NCI-H510A treated with DMSO at 0.1 percent for 48 hours (cell line): Measurements from ENCODE around the gene JUN.

Experiments used
- DNase-seq: peaks from one replicate; lab custom pipeline; 2025; lab: John Stamatoyannopoulos, UW

JUN gene

GRCh38 chr1:58755468-58755872, 28.4 kb downstream of the JUN start:
- DNase-seq = no peak

GRCh38 chr1:58754683-58755467, 29.0 kb downstream of the JUN start:
- no peak for DNase-seq

- no peak for DNase-seq
These were observed 29.7 kb downstream of the JUN start for GRCh38 chr1:58754073-58754613.

GRCh38 chr1:58753431-58753866, 30.4 kb downstream of the JUN start:
- no peak for DNase-seq

- no peak for DNase-seq
These were observed 34.2 kb downstream of the JUN start for GRCh38 chr1:58749646-58750045.

- DNase-seq = no peak
These were observed 35.2 kb downstream of the JUN start for GRCh38 chr1:58748666-58749065.

- DNase-seq = no peak
These were observed 37.1 kb downstream of the JUN start for GRCh38 chr1:58746757-58747156.

- no peak for DNase-seq
These were observed 37.7 kb downstream of the JUN start for GRCh38 chr1:58746182-58746581.

- no peak for DNase-seq
These were observed 38.2 kb downstream of the JUN start for GRCh38 chr1:58745666-58746065.

- DNase-seq = no peak
These were observed 38.7 kb downstream of the JUN start for GRCh38 chr1:58745117-58745516.

GRCh38 chr1:58741678-58742553, 41.9 kb downstream of the JUN start:
- DNase-seq = no peak

GRCh38 chr1:58739856-58740466, 43.9 kb downstream of the JUN start:
- DNase-seq = peak; percentile 87

GRCh38 chr1:58738876-58739275, 45.0 kb downstream of the JUN start:
- DNase-seq = no peak

- no peak for DNase-seq
These were observed 48.3 kb downstream of the JUN start for GRCh38 chr1:58735586-58735985.

GRCh38 chr1:58734630-58735029, 49.2 kb downstream of the JUN start:
- no peak for DNase-seq

- no peak for DNase-seq
These were observed 51.6 kb downstream of the JUN start for GRCh38 chr1:58732087-58732775.
